Endothelial cell of umbilical vein (primary cell): ENCODE results near the gene TXNDC17. TPM values are rescaled to one million over a fixed set of nuclear protein-coding genes. Genes with fewer than 3 reads are reported as not detected.
A peak's percentile ranks its signal among the peaks of the same experiment; 100 is the strongest.

ENCODE experiments used
- BruUV-seq: library from RNA; stranded (reverse); fragments of 400-500 nt; replicated peaks from 2 replicates; lab custom pipeline; 2021; lab: Mats Ljungman, UMichigan
- CTCF ChIA-PET: fragments of 300-600, 350-600 bp; sonication (Branson Sonifier 250); formaldehyde crosslinking; loops from one replicate; lab custom pipeline; 2021; ENCODE audit warnings: antibody characterized with exemption, inconsistent platforms; lab: Charles Lee
- POLR2A ChIA-PET: fragments of 300-600, 350-600 bp; sonication (Branson Sonifier 250); formaldehyde crosslinking; loops from one replicate; lab custom pipeline; 2021; ENCODE audit warnings: antibody characterized with exemption, inconsistent platforms; lab: Charles Lee
- DNase-seq: peaks from one replicate; pipeline ENCODE4 v3.0.0-alpha.2; 2011; ENCODE audit warnings: low read depth, low spot score
- FAIRE-seq: peaks from 2 replicates; lab custom pipeline; 2011; peaks lifted over from hg19 to GRCh38; lab: Jason Lieb, UNC
- H2AFZ ChIP-seq: 2 replicates; pipeline ENCODE4 v1.6.0; 2012; ENCODE audit warnings: low read depth, low read length, control low read depth, inconsistent platforms
- H3K27ac ChIP-seq: 2 replicates; pipeline ENCODE4 v1.5.1; 2011; ENCODE audit warnings: low read depth, mild to moderate bottlenecking, control low read depth, low read length, moderate library complexity; ENCODE audit not compliant: insufficient read depth
- H3K27me3 ChIP-seq, 2 experiments: 2 replicates each; pipeline versions ENCODE4 v1.6.0 to v1.6.1; 2011; ENCODE audit warnings: low read length in 2 of 2, mixed read lengths in 1 of 2; ENCODE audit not compliant: control insufficient read depth in 2 of 2, insufficient read depth in 2 of 2
- H3K36me3 ChIP-seq, 2 experiments: 2 replicates in 1 of 2; 3 replicates in 1 of 2; pipeline ENCODE4 v1.5.1; 2011; ENCODE audit warnings: low read length in 2 of 2, mild to moderate bottlenecking in 1 of 2, moderate library complexity in 1 of 2; ENCODE audit not compliant: control insufficient read depth in 2 of 2, insufficient read depth in 2 of 2; ENCODE audit errors: extremely low read depth in 1 of 2
- H3K4me1 ChIP-seq: 3 replicates; pipeline ENCODE4 v1.5.1; 2011; ENCODE audit warnings: mild to moderate bottlenecking, low read length; ENCODE audit not compliant: control insufficient read depth, insufficient read depth; ENCODE audit errors: extremely low read depth
- H3K4me2 ChIP-seq: 2 replicates; pipeline ENCODE4 v1.6.1; 2011; ENCODE audit warnings: low read length, control low read depth, mixed read lengths; ENCODE audit not compliant: insufficient read depth
- H3K4me3 ChIP-seq, 3 experiments: fragments of 200-600 bp in 1 of 3; sonication (generic), shearing (Covaris generic) in 1 of 3; replicated peaks in 1 of 3; 2 replicates each; pipeline ENCODE4 v1.5.1; 2011 to 2016; ENCODE audit warnings: control low read depth in 3 of 3, low read length in 3 of 3, mild to moderate bottlenecking in 2 of 3, inconsistent platforms in 1 of 3, low read depth in 1 of 3, moderate library complexity in 1 of 3; ENCODE audit not compliant: insufficient read depth in 1 of 3
- H3K79me2 ChIP-seq: 2 replicates; pipeline ENCODE4 v1.6.0; 2012; ENCODE audit warnings: low read length, inconsistent platforms; ENCODE audit not compliant: control insufficient read depth, insufficient read depth
- H3K9ac ChIP-seq: replicated peaks from 2 replicates; pipeline ENCODE3; 2011; ENCODE audit warnings: low read length, control low read depth; ENCODE audit not compliant: insufficient read depth; ENCODE audit errors: extremely low read depth
- H3K9me1 ChIP-seq: replicated peaks from 3 replicates; pipeline ENCODE4 v1.6.0; 2011; ENCODE audit warnings: mild to moderate bottlenecking, low read length; ENCODE audit not compliant: control insufficient read depth, insufficient read depth; ENCODE audit errors: extremely low read depth
- H3K9me3 ChIP-seq: replicated peaks from 2 replicates; pipeline ENCODE4 v1.5.1; 2012; ENCODE audit warnings: low read length, inconsistent platforms; ENCODE audit not compliant: control insufficient read depth, insufficient read depth
- H4K20me1 ChIP-seq: replicated peaks from 2 replicates; pipeline ENCODE3; 2011; ENCODE audit warnings: mild to moderate bottlenecking, low read length; ENCODE audit not compliant: control insufficient read depth, insufficient read depth; ENCODE audit errors: extremely low read depth
- EZH2 ChIP-seq: IDR thresholded peaks from 2 replicates; pipeline ENCODE4 v1.6.1; 2012; ENCODE audit warnings: borderline replicate concordance, low read depth, mild to moderate bottlenecking, moderate library complexity, low read length, inconsistent platforms; ENCODE audit not compliant: severe bottlenecking
- FOS ChIP-seq: IDR thresholded peaks from 2 replicates; pipeline ENCODE4 v1.6.1; 2011; ENCODE audit warnings: mild to moderate bottlenecking, low read length, moderate library complexity, borderline replicate concordance; ENCODE audit not compliant: insufficient read depth
- GATA2 ChIP-seq: IDR thresholded peaks from 2 replicates; pipeline ENCODE4 v1.7.0; 2011; ENCODE audit warnings: low read depth, mild to moderate bottlenecking, moderate library complexity, mixed read lengths, low read length; ENCODE audit not compliant: insufficient read length, insufficient read depth
- JUN ChIP-seq: IDR thresholded peaks from 2 replicates; pipeline ENCODE4 v1.6.1; 2011; ENCODE audit warnings: borderline replicate concordance, low read depth; ENCODE audit not compliant: insufficient read length, insufficient read depth
- MAX ChIP-seq: IDR thresholded peaks from 2 replicates; pipeline ENCODE4 v1.6.1; 2011; ENCODE audit not compliant: insufficient read depth, insufficient read length
- MYC ChIP-seq: IDR thresholded peaks from one replicate; pipeline ENCODE4 v1.6.1; 2011; ENCODE audit warnings: mild to moderate bottlenecking, low read depth, low read length
- POLR2A ChIP-seq: IDR thresholded peaks from 2 replicates; pipeline ENCODE4 v1.6.1; 2012; ENCODE audit warnings: low read depth, mild to moderate bottlenecking, control low read depth, low read length
- POLR2AphosphoS5 ChIP-seq: IDR thresholded peaks from 2 replicates; pipeline ENCODE4 v1.6.1; 2012; ENCODE audit warnings: low read depth, mild to moderate bottlenecking, control low read depth, low read length, moderate library complexity; ENCODE audit not compliant: insufficient read depth
- dilution Hi-C: fragments of 300-500 bp; cut with MboI; formaldehyde crosslinking; loops from one replicate; pipeline ENCODE4 v1.15.0; 2019; ENCODE audit warnings: low sequenced_read_pairs; ENCODE audit not compliant: extremely low pct_ligation_motif_present
- intact Hi-C: fragments of 100-400 bp; cut with micrococcal nuclease; formaldehyde crosslinking; loops from one replicate; pipeline ENCODE4 v1.10.0; 2022
- polyA plus RNA-seq, 4 experiments: library from polyadenylated mRNA; depleted of rRNA in 3 of 4; stranded (reverse) in 3 of 4; unstranded in 1 of 4; fragments of >200 nt; gene quantifications; 2 replicates each; pipeline versions ENCODE4 v1.2.1 to v1.2.3, GENCODE V29; 2011 to 2012; ENCODE audit warnings: missing spikeins in 1 of 4
- total RNA-seq: library from RNA; stranded (reverse); gene quantifications from 2 replicates; pipeline ENCODE4 v1.2.3, GENCODE V29; 2021
- TF ChIP-seq, protein P1 (sequence below), 2 donors: IDR thresholded peaks; 1 replicate in 1 of 2; 2 replicates in 1 of 2; pipeline ENCODE4 v1.5.1; 2011; ENCODE audit warnings: low read length in 2 of 2, mild to moderate bottlenecking in 2 of 2, moderate library complexity in 2 of 2, control low read depth in 1 of 2, inconsistent platforms in 1 of 2, low read depth in 1 of 2; ENCODE audit not compliant: insufficient read depth in 1 of 2; ENCODE audit errors: extremely low read depth in 1 of 2

The TXNDC17 gene
- total and polyA plus RNA-seq, 2 donors (not counting 3 experiments of a cell fraction or from before 2014, with no cell fraction given): 101 to 297 TPM

DNA sequence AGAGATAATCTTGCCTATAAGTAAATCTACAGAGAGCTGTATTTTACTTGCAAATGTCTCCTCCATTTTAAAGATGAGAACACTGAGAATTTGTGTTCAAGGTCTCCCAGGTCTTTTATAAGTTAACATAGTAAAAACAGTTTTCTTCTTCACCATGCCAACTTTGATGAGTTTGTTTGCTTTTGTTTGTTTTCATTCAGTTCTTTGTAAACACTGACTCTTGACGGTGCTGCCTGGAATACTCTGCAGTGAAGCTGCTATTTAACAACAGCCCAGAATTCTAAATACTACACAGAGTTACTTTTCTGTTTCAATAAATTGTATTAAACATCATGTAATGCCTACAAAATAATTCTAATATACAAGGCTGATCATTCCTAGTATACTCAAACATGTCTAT is 43.1 kb upstream of the TXNDC17 start:
- ChIA-PET POLR2A (no interaction called here), CTCF (interaction anchor here (0.8 to 5.6 kb wide), 5 partner anchors 9 to 125 kb away, joined by 3 to 39 read pairs (median 4); no protein-coding TSS in a partner anchor)
- H3K36me3 ChIP-seq: peaks cover 7 to 18% of the 10 kb centered on the region in 2 experiments
- no peak overlapping the region for H3K9ac ChIP-seq
- dilution Hi-C loops: no loop called here
- TF ChIP-seq MAX (no peak), MYC (no peak), EZH2 (no peak)
- H3K4me1 ChIP-seq: no peaks in the 10 kb centered on the region
- H3K27me3 ChIP-seq: no peaks in the 10 kb centered on the region
- no peaks in the 10 kb centered on the region for H3K9me3 ChIP-seq
- H3K9me1 ChIP-seq: no peaks in the 10 kb centered on the region
- BruUV-seq: no TSS peak
- intact Hi-C loops: no loop called here
- H3K79me2 ChIP-seq: no peaks in the 10 kb centered on the region
- no peak for DNase-seq
- H3K4me3 ChIP-seq: no peak overlapping the region
- no peak overlapping the region for H3K27ac ChIP-seq
- no peaks in the 10 kb centered on the region for H4K20me1 ChIP-seq
- no peak for FAIRE-seq
- no peak overlapping the region for H2AFZ ChIP-seq
- H3K4me2 ChIP-seq: no peak overlapping the region

DNA sequence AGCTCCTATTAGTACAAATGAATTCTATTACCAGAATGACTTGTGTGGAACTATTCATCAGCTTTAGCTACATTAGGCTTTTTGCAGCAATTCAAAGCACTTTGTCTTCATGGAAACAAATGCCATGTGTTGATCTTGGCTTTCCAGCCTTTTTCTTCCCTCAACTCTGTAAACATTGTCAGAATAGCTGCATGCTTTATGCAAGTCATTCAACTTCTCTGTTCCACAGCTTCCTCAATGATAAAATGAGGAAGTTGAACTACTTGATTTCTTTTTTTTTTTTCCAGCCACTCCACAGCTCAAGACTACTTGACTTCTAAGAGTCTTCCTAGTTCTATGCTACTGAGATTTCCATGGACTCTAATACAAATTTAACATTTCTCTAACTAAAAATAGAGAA is 41.5 kb upstream of the TXNDC17 start:
- no peaks in the 10 kb centered on the region for H3K27me3 ChIP-seq
- no peak overlapping the region for H3K4me2 ChIP-seq
- no peaks in the 10 kb centered on the region for H3K9me3 ChIP-seq
- FAIRE-seq (no peak), DNase-seq (peak; percentile 86)
- no peak overlapping the region for H3K27ac ChIP-seq
- CTCF ChIA-PET: interaction anchor here (2.1 to 5.6 kb wide), 2 partner anchors 8 to 127 kb away, joined by 7 to 39 read pairs; no protein-coding TSS in a partner anchor
- H3K4me1 ChIP-seq: no peaks in the 10 kb centered on the region
- TF ChIP-seq POLR2AphosphoS5 (no peak), JUN (no peak), POLR2A (no peak), FOS (no peak), MYC (no peak), GATA2 (no peak), EZH2 (no peak), MAX (no peak)
- TF ChIP-seq, protein P1, sequence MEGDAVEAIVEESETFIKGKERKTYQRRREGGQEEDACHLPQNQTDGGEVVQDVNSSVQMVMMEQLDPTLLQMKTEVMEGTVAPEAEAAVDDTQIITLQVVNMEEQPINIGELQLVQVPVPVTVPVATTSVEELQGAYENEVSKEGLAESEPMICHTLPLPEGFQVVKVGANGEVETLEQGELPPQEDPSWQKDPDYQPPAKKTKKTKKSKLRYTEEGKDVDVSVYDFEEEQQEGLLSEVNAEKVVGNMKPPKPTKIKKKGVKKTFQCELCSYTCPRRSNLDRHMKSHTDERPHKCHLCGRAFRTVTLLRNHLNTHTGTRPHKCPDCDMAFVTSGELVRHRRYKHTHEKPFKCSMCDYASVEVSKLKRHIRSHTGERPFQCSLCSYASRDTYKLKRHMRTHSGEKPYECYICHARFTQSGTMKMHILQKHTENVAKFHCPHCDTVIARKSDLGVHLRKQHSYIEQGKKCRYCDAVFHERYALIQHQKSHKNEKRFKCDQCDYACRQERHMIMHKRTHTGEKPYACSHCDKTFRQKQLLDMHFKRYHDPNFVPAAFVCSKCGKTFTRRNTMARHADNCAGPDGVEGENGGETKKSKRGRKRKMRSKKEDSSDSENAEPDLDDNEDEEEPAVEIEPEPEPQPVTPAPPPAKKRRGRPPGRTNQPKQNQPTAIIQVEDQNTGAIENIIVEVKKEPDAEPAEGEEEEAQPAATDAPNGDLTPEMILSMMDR (IDR thresholded peaks at IDR 0.05; ENCODE audit: extremely low read depth in 1 of 2, insufficient read depth in 1 of 2, low read depth in 1 of 2, low read length in 2 of 2): no peak
- H3K9ac ChIP-seq: no peak overlapping the region
- dilution Hi-C loops: no loop called here
- H4K20me1 ChIP-seq: no peaks in the 10 kb centered on the region
- peaks cover 11 to 18% of the 10 kb centered on the region in 2 experiments for H3K36me3 ChIP-seq
- no TSS peak for BruUV-seq
- H3K4me3 ChIP-seq: no peak overlapping the region
- no peak overlapping the region for H2AFZ ChIP-seq
- no peaks in the 10 kb centered on the region for H3K9me1 ChIP-seq
- intact Hi-C loops: no loop called here
- no peaks in the 10 kb centered on the region for H3K79me2 ChIP-seq
- POLR2A ChIA-PET: no interaction called here
